Stimulated activated CD8-positive, alpha-beta memory T cell treated with anti-CD3 and anti-CD28 coated beads, Interleukin-15, amount 100 ng/mL, for 1 hour (primary cell): Measurements from ENCODE around the gene MLYCD.

ENCODE experiments used
- DNase-seq: peaks from one replicate; pipeline ENCODE4 v3.0.0-alpha.2; 2020; ENCODE audit warnings: low read depth

The MLYCD gene

GRCh38 chr16:83956336-83957289, 57.7 kb downstream of the MLYCD start:
- DNase-seq, result peak; percentile 52

GRCh38 chr16:83957296-83957855, 58.5 kb downstream of the MLYCD start:
- no peak for DNase-seq

- DNase-seq, result no peak
Measured at GRCh38 chr16:83958137-83958845, 59.4 kb downstream of the MLYCD start.

- no peak for DNase-seq
Measured at GRCh38 chr16:83958846-83959565, 60.1 kb downstream of the MLYCD start.

GRCh38 chr16:83959656-83960434, 60.9 kb downstream of the MLYCD start:
- DNase-seq, result no peak

GRCh38 chr16:83960521-83961249, 61.8 kb downstream of the MLYCD start:
- no peak for DNase-seq

GRCh38 chr16:83961591-83961990, 62.7 kb downstream of the MLYCD start:
- DNase-seq, result no peak

- DNase-seq, result no peak
Measured at GRCh38 chr16:83963277-83964119, 64.6 kb downstream of the MLYCD start.

- DNase-seq, result no peak
Measured at GRCh38 chr16:83964684-83965443, 65.9 kb downstream of the MLYCD start.

GRCh38 chr16:83965444-83966152, 66.7 kb downstream of the MLYCD start:
- DNase-seq, result no peak

- DNase-seq, result no peak
Measured at GRCh38 chr16:83966153-83966696, 67.3 kb downstream of the MLYCD start.

GRCh38 chr16:83967091-83967490, 68.2 kb downstream of the MLYCD start:
- no peak for DNase-seq

GRCh38 chr16:83967838-83968305, 69.0 kb downstream of the MLYCD start, which contains the start of gene NECAB2:
Gene NECAB2 (plus strand): TSS chr16:83968244. CDS start chr16:83968649, 405 bp downstream.
- no peak for DNase-seq

- no peak for DNase-seq
Measured at GRCh38 chr16:83968306-83968851, 69.5 kb downstream of the MLYCD start.

GRCh38 chr16:83968891-83969649, 70.2 kb downstream of the MLYCD start:
- no peak for DNase-seq

GRCh38 chr16:83969771-83970429, 71.0 kb downstream of the MLYCD start:
- DNase-seq, result no peak
